Measurements from ENCODE around the gene COL5A1.

Gene COL5A1

GRCh38 chr9:134827559-134827958 lies 186.0 kb downstream of the COL5A1 start:
- DNase-seq (ENCODE audit: extremely low read depth in 1 of 2, low read depth in 1 of 2), result no peak

GRCh38 chr9:134827993-134828392 lies 186.4 kb downstream of the COL5A1 start:
- no peak for DNase-seq (ENCODE audit: extremely low read depth in 1 of 2, low read depth in 1 of 2)

GRCh38 chr9:134828892-134829291 lies 187.3 kb downstream of the COL5A1 start:
- DNase-seq (ENCODE audit: extremely low read depth in 1 of 2, low read depth in 1 of 2), result no peak

GRCh38 chr9:134829356-134829937 lies 187.8 kb downstream of the COL5A1 start:
- DNase-seq (ENCODE audit: extremely low read depth in 1 of 2, low read depth in 1 of 2), result no peak

- no peak for DNase-seq (ENCODE audit: extremely low read depth in 1 of 2, low read depth in 1 of 2)
These were observed 188.5 kb downstream of the COL5A1 start for GRCh38 chr9:134830126-134830525.

GRCh38 chr9:134830926-134831720 lies 189.5 kb downstream of the COL5A1 start:
- no peak for DNase-seq (ENCODE audit: extremely low read depth in 1 of 2, low read depth in 1 of 2)

GRCh38 chr9:134832471-134832870 lies 190.9 kb downstream of the COL5A1 start:
- no peak for DNase-seq (ENCODE audit: extremely low read depth in 1 of 2, low read depth in 1 of 2)

- DNase-seq (ENCODE audit: extremely low read depth in 1 of 2, low read depth in 1 of 2), result no peak
These were observed 191.8 kb downstream of the COL5A1 start for GRCh38 chr9:134833294-134833880.

GRCh38 chr9:134834217-134834956 lies 192.8 kb downstream of the COL5A1 start:
- no peak for DNase-seq (ENCODE audit: extremely low read depth in 1 of 2, low read depth in 1 of 2)

GRCh38 chr9:134834957-134835419 lies 193.4 kb downstream of the COL5A1 start:
- DNase-seq (ENCODE audit: extremely low read depth in 1 of 2, low read depth in 1 of 2), result no peak

GRCh38 chr9:134835448-134835847 lies 193.8 kb downstream of the COL5A1 start:
- no peak for DNase-seq (ENCODE audit: extremely low read depth in 1 of 2, low read depth in 1 of 2)

GRCh38 chr9:134835987-134836386 lies 194.4 kb downstream of the COL5A1 start:
- DNase-seq (ENCODE audit: extremely low read depth in 1 of 2, low read depth in 1 of 2), result no peak

- DNase-seq (ENCODE audit: extremely low read depth in 1 of 2, low read depth in 1 of 2), result no peak
These were observed 194.9 kb downstream of the COL5A1 start for GRCh38 chr9:134836406-134836970.

GRCh38 chr9:134837529-134837928 lies 195.9 kb downstream of the COL5A1 start:
- no peak for DNase-seq (ENCODE audit: extremely low read depth in 1 of 2, low read depth in 1 of 2)

GRCh38 chr9:134838651-134839454 lies 197.2 kb downstream of the COL5A1 start:
- DNase-seq (ENCODE audit: extremely low read depth in 1 of 2, low read depth in 1 of 2), result no peak

GRCh38 chr9:134839455-134840125 lies 198.0 kb downstream of the COL5A1 start:
- no peak for DNase-seq (ENCODE audit: extremely low read depth in 1 of 2, low read depth in 1 of 2)

GRCh38 chr9:134840511-134840910 lies 198.9 kb downstream of the COL5A1 start:
- DNase-seq (ENCODE audit: extremely low read depth in 1 of 2, low read depth in 1 of 2), result no peak

- DNase-seq (ENCODE audit: extremely low read depth in 1 of 2, low read depth in 1 of 2), result no peak
These were observed 199.7 kb downstream of the COL5A1 start for GRCh38 chr9:134841180-134841904.

GRCh38 chr9:134842321-134842720 lies 200.7 kb downstream of the COL5A1 start:
- DNase-seq (ENCODE audit: extremely low read depth in 1 of 2, low read depth in 1 of 2), result no peak

Data from activated CD8-positive, alpha-beta memory T cell treated with anti-CD3 and anti-CD28 coated beads for 1 hour (primary cell).